CD4-positive, alpha-beta T cell (primary cell): ENCODE measurements around the gene MAP2K2. TPM values are rescaled to one million over a fixed set of nuclear protein-coding genes. Genes with fewer than 3 reads are reported as not detected.
A peak's percentile ranks its signal among the peaks of the same experiment; 100 is the strongest.

Source experiments
- ATAC-seq: fragments of 200-7000 bp; cut with Tn5 transposase; one replicate; pipeline ENCODE4 v1.10.0; 2022; ENCODE audit warnings: mild to moderate bottlenecking; ENCODE audit not compliant: poor library complexity
- CTCF ChIA-PET: fragments of 350-600 bp; sonication (Branson Sonifier 250); formaldehyde crosslinking; loops from one replicate; lab custom pipeline; 2021; ENCODE audit warnings: antibody characterized with exemption, inconsistent platforms; lab: Charles Lee
- POLR2A ChIA-PET: fragments of 350-600 bp; sonication (Branson Sonifier 250); formaldehyde crosslinking; loops from one replicate; lab custom pipeline; 2021; ENCODE audit warnings: antibody characterized with exemption, inconsistent platforms; lab: Charles Lee
- DNase-seq, 14 experiments: peaks; one replicate each; pipeline ENCODE4 v3.0.0-alpha.2; 2013 to 2020; ENCODE audit warnings: mixed read lengths in 2 of 14
- H3K27ac ChIP-seq, 2 donors: one replicate each; pipeline versions ENCODE4 v1.5.1 to v1.7.0; 2013; ENCODE audit warnings: low read length in 2 of 2, low read depth in 1 of 2, mild to moderate bottlenecking in 1 of 2
- H3K27me3 ChIP-seq, 2 experiments: 1 replicate in 1 of 2; 2 replicates in 1 of 2; pipeline versions ENCODE4 v1.6.1 to v1.7.0; 2013; ENCODE audit warnings: low read length in 2 of 2, control low read depth in 1 of 2, mild to moderate bottlenecking in 1 of 2, moderate library complexity in 1 of 2; ENCODE audit not compliant: insufficient read depth in 2 of 2, control insufficient read depth in 1 of 2
- H3K36me3 ChIP-seq: one replicate; pipeline ENCODE4 v1.6.1; 2013; ENCODE audit warnings: low read length, control low read depth; ENCODE audit not compliant: insufficient read depth
- H3K4me1 ChIP-seq: one replicate; pipeline ENCODE4 v1.6.1; 2013; ENCODE audit warnings: low read length, control low read depth; ENCODE audit not compliant: insufficient read depth
- H3K4me3 ChIP-seq: one replicate; pipeline ENCODE4 v1.5.1; 2013; ENCODE audit warnings: mild to moderate bottlenecking, low read length, moderate library complexity
- H3K9me3 ChIP-seq, 2 experiments: 1 replicate in 1 of 2; 2 replicates in 1 of 2; pipeline versions ENCODE4 v1.6.1 to v1.7.0; 2013; ENCODE audit warnings: low read length in 2 of 2, mild to moderate bottlenecking in 2 of 2, control low read depth in 1 of 2, moderate library complexity in 1 of 2; ENCODE audit not compliant: control insufficient read depth in 1 of 2, insufficient read depth in 1 of 2
- H3K27ac Mint-ChIP-seq: one replicate; pipeline ENCODE4 v1.8.0; 2020; ENCODE audit warnings: mixed read lengths
- H3K27me3 Mint-ChIP-seq: one replicate; pipeline ENCODE4 v1.8.0; 2021; ENCODE audit warnings: mixed read lengths
- H3K36me3 Mint-ChIP-seq: one replicate; pipeline ENCODE4 v1.8.0; 2021; ENCODE audit warnings: low read depth, mixed read lengths
- H3K4me1 Mint-ChIP-seq: one replicate; pipeline ENCODE4 v1.8.0; 2021; ENCODE audit warnings: low read depth, mixed read lengths
- H3K4me3 Mint-ChIP-seq: one replicate; pipeline ENCODE4 v1.8.0; 2020; ENCODE audit warnings: mild to moderate bottlenecking, mixed read lengths
- H3K9me3 Mint-ChIP-seq: one replicate; pipeline ENCODE4 v1.8.0; 2020; ENCODE audit warnings: mixed read lengths
- intact Hi-C, 2 experiments: fragments of 100-400 bp; cut with DNase I in 1 of 2; cut with micrococcal nuclease in 1 of 2; formaldehyde crosslinking; loops; one replicate each; pipeline versions ENCODE4 v1.15.1 to v1.9.0; 2023 to 2025; cut with DNase I, micrococcal nuclease
- total RNA-seq, 174 experiments: library from RNA in 2 of 174; stranded (reverse) in 2 of 174; gene quantifications; one replicate each; pipeline ENCODE4 v1.2.3 and lab custom pipeline; 2021 to 2026
- TF ChIP-seq, protein P1 (sequence below): fragments of 200-600 bp; IDR thresholded peaks from one replicate; pipeline ENCODE4 v1.8.0; 2022; ENCODE audit warnings: antibody characterized with exemption, mild to moderate bottlenecking

The MAP2K2 gene
- total RNA-seq, 2 experiments from 2014 or later: 72.7 to 77.6 TPM

DNA sequence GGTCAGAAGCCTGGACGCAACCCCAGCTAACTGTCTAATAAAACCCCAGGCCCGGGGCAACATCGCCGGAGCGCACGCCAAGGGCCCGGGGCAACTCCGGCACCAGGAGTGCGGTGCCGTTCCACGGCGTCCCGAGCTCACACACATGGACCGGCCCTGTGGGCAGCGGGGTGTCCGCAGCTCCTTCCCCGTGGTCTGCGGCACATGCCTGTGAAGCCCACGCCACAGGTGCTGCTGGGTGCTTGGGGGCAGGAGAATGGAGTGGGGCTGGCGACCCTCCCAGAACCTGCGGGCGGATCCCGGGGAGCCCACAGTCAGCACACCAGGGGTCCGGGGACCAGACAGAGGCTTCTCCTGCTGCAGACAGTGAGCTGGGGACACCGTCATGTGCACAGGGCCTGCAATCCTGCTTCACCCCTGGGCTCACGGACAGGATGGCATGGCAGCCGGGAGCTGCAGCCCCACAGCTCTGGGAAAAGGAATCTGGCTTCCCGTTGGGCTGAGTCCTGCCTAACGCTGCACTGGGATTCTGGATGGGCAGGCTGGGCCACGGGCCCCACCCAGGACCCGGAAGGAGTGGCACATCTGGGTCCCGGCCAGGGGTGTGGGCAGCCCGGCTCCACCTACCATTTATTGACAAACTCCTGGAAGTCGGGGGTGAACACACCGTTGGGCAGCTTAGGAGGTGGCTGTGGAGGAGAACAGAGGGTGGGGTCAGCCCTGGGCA, 29.0 kb downstream of the MAP2K2 start:
- POLR2A ChIA-PET: interaction anchor here (0.6 kb wide), 1 partner anchor 9 kb away, joined by 4 read pairs; no protein-coding TSS in a partner anchor
- Mint-ChIP-seq H3K4me3 (no peak overlapping the region), H3K36me3 (peaks cover 17% of the 10 kb centered on the region), H3K4me1 (no peaks in the 10 kb centered on the region), H3K9me3 (no peaks in the 10 kb centered on the region), H3K27ac (no peak overlapping the region), H3K27me3 (no peaks in the 10 kb centered on the region)
- Histone ChIP-seq H3K36me3 (peaks cover 35% of the 10 kb centered on the region), H3K4me3 (no peak overlapping the region), H3K4me1 (peaks cover 3% of the 10 kb centered on the region), H3K27ac (no peak overlapping the region), H3K27me3 (no peaks in the 10 kb centered on the region), H3K9me3 (no peaks in the 10 kb centered on the region)
- TF ChIP-seq, protein P1, sequence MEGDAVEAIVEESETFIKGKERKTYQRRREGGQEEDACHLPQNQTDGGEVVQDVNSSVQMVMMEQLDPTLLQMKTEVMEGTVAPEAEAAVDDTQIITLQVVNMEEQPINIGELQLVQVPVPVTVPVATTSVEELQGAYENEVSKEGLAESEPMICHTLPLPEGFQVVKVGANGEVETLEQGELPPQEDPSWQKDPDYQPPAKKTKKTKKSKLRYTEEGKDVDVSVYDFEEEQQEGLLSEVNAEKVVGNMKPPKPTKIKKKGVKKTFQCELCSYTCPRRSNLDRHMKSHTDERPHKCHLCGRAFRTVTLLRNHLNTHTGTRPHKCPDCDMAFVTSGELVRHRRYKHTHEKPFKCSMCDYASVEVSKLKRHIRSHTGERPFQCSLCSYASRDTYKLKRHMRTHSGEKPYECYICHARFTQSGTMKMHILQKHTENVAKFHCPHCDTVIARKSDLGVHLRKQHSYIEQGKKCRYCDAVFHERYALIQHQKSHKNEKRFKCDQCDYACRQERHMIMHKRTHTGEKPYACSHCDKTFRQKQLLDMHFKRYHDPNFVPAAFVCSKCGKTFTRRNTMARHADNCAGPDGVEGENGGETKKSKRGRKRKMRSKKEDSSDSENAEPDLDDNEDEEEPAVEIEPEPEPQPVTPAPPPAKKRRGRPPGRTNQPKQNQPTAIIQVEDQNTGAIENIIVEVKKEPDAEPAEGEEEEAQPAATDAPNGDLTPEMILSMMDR: no peak
- intact Hi-C loops: no loop called here
- DNase-seq (no peak), ATAC-seq (no peak)
- CTCF ChIA-PET: no interaction called here

DNA sequence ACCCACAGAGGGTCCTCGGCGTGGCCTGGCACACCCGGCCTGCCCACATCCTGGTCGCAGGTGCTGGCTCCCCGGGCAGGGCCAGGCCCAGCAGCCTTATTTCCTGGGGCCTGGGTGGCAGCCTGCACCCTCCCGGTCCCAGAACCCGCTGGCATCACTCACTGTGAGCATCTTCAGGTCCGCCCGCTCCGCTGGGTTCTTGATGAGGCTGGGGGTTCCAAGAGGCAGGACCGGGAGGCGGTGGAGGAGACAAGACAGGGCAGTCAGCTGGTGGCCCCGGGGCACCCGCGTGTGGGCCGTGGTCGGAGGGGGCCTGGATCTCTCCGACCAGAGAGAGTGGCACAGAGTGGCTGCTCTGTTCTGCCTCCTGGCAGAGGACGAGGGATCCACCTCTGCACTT, 29.6 kb downstream of the MAP2K2 start:
- CTCF ChIA-PET: no interaction called here
- H3K27ac Mint-ChIP-seq: no peak overlapping the region

DNA sequence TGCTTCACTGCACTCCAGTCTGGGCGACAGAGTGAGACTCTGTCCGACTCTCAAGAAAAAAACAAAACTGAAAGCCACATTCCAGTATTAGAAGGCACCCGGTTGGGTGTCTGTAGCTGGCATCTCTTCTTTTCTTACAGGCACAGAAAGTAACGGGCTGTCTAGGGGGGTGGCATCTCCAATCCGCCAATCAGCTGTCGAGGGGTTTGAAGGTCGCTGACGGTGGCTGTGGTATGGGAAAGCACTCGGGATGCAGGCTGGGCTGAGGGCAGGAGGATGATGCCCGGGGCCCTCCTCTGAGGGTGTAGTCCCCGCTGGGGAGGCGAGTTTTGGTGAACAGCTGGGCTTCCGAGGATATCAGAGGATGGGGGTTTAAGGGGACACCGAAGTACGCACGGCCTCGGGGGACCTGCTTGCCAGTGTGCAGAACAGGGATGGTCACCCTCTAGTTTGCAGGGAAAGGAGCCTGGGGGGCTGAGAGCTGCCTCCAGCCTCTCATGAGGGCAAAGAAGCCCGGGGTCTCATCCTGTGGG, 30.2 kb downstream of the MAP2K2 start:
- Mint-ChIP-seq H3K4me3 (no peak overlapping the region), H3K4me1 (peaks cover 11% of the 10 kb centered on the region), H3K27ac (peak overlapping the region; percentile 59), H3K36me3 (peaks cover 17% of the 10 kb centered on the region), H3K9me3 (no peaks in the 10 kb centered on the region), H3K27me3 (no peaks in the 10 kb centered on the region)
- CTCF ChIA-PET: no interaction called here
- H3K4me1 ChIP-seq: peaks cover 15% of the 10 kb centered on the region
- peaks cover 24% of the 10 kb centered on the region for H3K36me3 ChIP-seq
- H3K4me3 ChIP-seq: no peak overlapping the region
- no peaks in the 10 kb centered on the region for H3K9me3 ChIP-seq
- TF ChIP-seq, protein P1: no peak
- no peak for ATAC-seq
- H3K27ac ChIP-seq: no peak overlapping the region
- H3K27me3 ChIP-seq: no peaks in the 10 kb centered on the region
- POLR2A ChIA-PET: interaction anchor here (1.2 to 2.5 kb wide), 2 partner anchors 11 to 16 kb away, joined by 3 to 14 read pairs; no protein-coding TSS in a partner anchor
- DNase-seq: no peak
- intact Hi-C loops: no loop called here

More for the DNA sequence above, 29.6 kb downstream of the MAP2K2 start:
- H3K4me3 Mint-ChIP-seq: no peak overlapping the region
- intact Hi-C loops: no loop called here
- ATAC-seq (no peak), DNase-seq (no peak)
- H3K4me3 ChIP-seq: no peak overlapping the region
- H3K27me3 ChIP-seq: no peaks in the 10 kb centered on the region
- H3K36me3 Mint-ChIP-seq: peaks cover 17% of the 10 kb centered on the region
- H3K9me3 ChIP-seq: no peaks in the 10 kb centered on the region
- TF ChIP-seq, protein P1: no peak
- H3K4me1 ChIP-seq: peaks cover 9% of the 10 kb centered on the region
- H3K4me1 Mint-ChIP-seq: peaks cover 6% of the 10 kb centered on the region
- H3K27ac ChIP-seq: no peak overlapping the region
- POLR2A ChIA-PET: interaction anchor here (2.5 kb wide), 1 partner anchor 10 kb away, joined by 14 read pairs; no protein-coding TSS in a partner anchor
- H3K36me3 ChIP-seq: peaks cover 30% of the 10 kb centered on the region
- H3K27me3 Mint-ChIP-seq: no peaks in the 10 kb centered on the region
- H3K9me3 Mint-ChIP-seq: no peaks in the 10 kb centered on the region
